Measurements from ENCODE around the gene EDN3. TPM values are rescaled to one million over a fixed set of nuclear protein-coding genes. Genes with fewer than 3 reads are reported as not detected.

Gene EDN3
- polyA plus RNA-seq, 1 donor (not counting 4 experiments of a cell fraction or from before 2014, with no cell fraction given) = not detected

DNA sequence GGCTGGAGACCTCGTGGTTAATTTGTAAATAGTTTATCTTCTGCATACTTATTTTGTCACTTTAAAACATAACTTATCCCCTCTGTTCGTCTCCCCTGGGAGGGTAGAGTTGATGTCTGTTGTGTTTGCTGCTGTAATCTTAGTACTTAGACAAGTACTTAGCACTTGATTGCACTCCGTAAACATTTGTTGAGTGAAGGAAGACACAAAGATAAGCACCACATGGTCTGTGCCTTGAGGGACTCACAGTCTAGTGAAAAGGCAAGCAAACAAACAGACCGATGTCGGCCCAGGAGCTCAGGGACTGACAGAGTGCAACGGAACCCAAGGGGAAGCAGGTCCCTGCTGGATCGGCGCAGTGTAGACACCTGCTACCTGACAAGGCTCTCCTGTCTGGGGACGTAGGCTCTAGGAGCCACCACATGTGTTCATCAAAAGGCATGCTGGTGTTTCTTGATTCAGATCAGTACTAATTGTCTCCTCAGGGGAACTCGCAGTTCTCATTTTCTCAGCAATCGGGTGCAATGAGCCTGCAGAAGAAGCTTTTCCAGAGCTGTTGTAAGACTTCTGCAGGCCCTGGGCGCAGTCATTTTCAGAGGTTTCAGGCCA, 31.4 kb downstream of the EDN3 start:
- no peak overlapping the region for H3K27ac ChIP-seq (ENCODE audit: control insufficient read depth, insufficient read depth, low read length)
- no peak overlapping the region for H2AFZ ChIP-seq (ENCODE audit: control insufficient read depth, low read length)
- no peak overlapping the region for H3K4me2 ChIP-seq (ENCODE audit: control insufficient read depth, extremely low read depth, insufficient read depth, low read depth, low read length)
- H3K9me3 ChIP-seq (ENCODE audit: control insufficient read depth, low read depth, low read length) = no peaks in the 10 kb centered on the region
- H3K36me3 ChIP-seq (ENCODE audit: control insufficient read depth in 2 of 2, extremely low read depth in 1 of 2, insufficient read depth in 2 of 2, low read length in 2 of 2) = no peaks in the 10 kb centered on the region
- no peak overlapping the region for H3K4me3 ChIP-seq (ENCODE audit: control insufficient read depth in 2 of 3, extremely low read depth in 1 of 3, insufficient read depth in 2 of 3, low read depth in 1 of 3, low read length in 3 of 3)
- no peak overlapping the region for H3K9ac ChIP-seq (ENCODE audit: control insufficient read depth, extremely low read depth, insufficient read depth, low read length)
- H3K9me1 ChIP-seq (ENCODE audit: control insufficient read depth, extremely low read depth, insufficient read depth, low read length) = no peaks in the 10 kb centered on the region
- no peaks in the 10 kb centered on the region for H3K4me1 ChIP-seq (ENCODE audit: control insufficient read depth, extremely low read depth, insufficient read depth, low read length)
- no peaks in the 10 kb centered on the region for H4K20me1 ChIP-seq (ENCODE audit: control insufficient read depth, extremely low read depth, insufficient read depth, low read length)
- no peaks in the 10 kb centered on the region for H3K79me2 ChIP-seq (ENCODE audit: control insufficient read depth, insufficient read depth, low read length)
- TF ChIP-seq CTCF (optimal IDR thresholded peaks at IDR 0.05 in 1 of 3, IDR thresholded peaks at IDR 0.05 in 1 of 3, conservative IDR thresholded peaks at IDR 0.05 in 1 of 3; ENCODE audit: extremely low read depth in 1 of 3, insufficient read depth in 2 of 3, low read length in 3 of 3) (no peak), EZH2 (IDR thresholded peaks at IDR 0.05; ENCODE audit: low read length) (no peak)
- DNase-seq (ENCODE audit: low read depth, low spot score) = no peak
- no peak for FAIRE-seq
- dilution Hi-C loops (cut with MboI; ENCODE audit: extremely low pct_ligation_motif_present, low sequenced_read_pairs) = no loop called here
- no peaks in the 10 kb centered on the region for H3K27me3 ChIP-seq (ENCODE audit: control insufficient read depth, extremely low read depth, insufficient read depth, low read length)

DNA sequence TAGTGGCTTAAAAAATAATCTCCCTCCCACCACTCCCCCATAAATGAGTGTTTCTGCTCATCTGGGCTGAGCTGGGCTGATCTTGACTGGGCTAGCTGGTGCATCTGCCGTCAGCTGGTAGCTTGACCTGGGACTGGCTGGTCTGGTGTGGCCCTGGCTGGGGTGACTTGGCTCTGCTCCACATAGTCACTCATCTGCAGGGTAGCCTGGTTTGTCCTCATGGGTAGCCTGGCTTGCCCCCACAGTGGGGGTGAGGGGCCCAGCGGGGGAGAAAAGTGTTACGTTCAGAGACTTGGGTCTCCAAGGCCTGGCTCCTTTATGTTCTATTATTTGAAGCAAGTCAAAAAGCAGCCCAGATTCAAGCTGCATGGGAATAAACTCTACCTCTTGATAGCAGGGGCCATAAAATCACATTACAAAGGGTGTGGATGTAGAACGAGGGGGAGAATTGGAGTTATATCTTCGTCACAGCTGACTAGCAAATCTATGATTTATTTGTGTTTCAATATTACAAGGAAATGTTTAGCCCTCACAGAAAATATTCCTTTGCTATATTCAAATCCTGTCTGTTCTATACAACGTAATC, 32.9 kb downstream of the EDN3 start:
- Histone ChIP-seq H2AFZ (ENCODE audit: control insufficient read depth, low read length) (no peak overlapping the region), H3K9me1 (ENCODE audit: control insufficient read depth, extremely low read depth, insufficient read depth, low read length) (no peaks in the 10 kb centered on the region), H3K4me2 (ENCODE audit: control insufficient read depth, extremely low read depth, insufficient read depth, low read depth, low read length) (no peak overlapping the region), H3K4me1 (ENCODE audit: control insufficient read depth, extremely low read depth, insufficient read depth, low read length) (no peaks in the 10 kb centered on the region), H4K20me1 (ENCODE audit: control insufficient read depth, extremely low read depth, insufficient read depth, low read length) (no peaks in the 10 kb centered on the region), H3K27ac (ENCODE audit: control insufficient read depth, insufficient read depth, low read length) (no peak overlapping the region), H3K4me3 (ENCODE audit: control insufficient read depth in 2 of 3, extremely low read depth in 1 of 3, insufficient read depth in 2 of 3, low read depth in 1 of 3, low read length in 3 of 3) (no peak overlapping the region), H3K9me3 (ENCODE audit: control insufficient read depth, low read depth, low read length) (no peaks in the 10 kb centered on the region), H3K79me2 (ENCODE audit: control insufficient read depth, insufficient read depth, low read length) (no peaks in the 10 kb centered on the region), H3K27me3 (ENCODE audit: control insufficient read depth, extremely low read depth, insufficient read depth, low read length) (no peaks in the 10 kb centered on the region), H3K36me3 (ENCODE audit: control insufficient read depth in 2 of 2, extremely low read depth in 1 of 2, insufficient read depth in 2 of 2, low read length in 2 of 2) (no peaks in the 10 kb centered on the region), H3K9ac (ENCODE audit: control insufficient read depth, extremely low read depth, insufficient read depth, low read length) (no peak overlapping the region)
- no peak for FAIRE-seq
- TF ChIP-seq EZH2 (IDR thresholded peaks at IDR 0.05; ENCODE audit: low read length) (no peak), CTCF (optimal IDR thresholded peaks at IDR 0.05 in 1 of 3, IDR thresholded peaks at IDR 0.05 in 1 of 3, conservative IDR thresholded peaks at IDR 0.05 in 1 of 3; ENCODE audit: extremely low read depth in 1 of 3, insufficient read depth in 2 of 3, low read length in 3 of 3) (no peak)
- DNase-seq (ENCODE audit: low read depth, low spot score) = no peak
- dilution Hi-C loops (cut with MboI; ENCODE audit: extremely low pct_ligation_motif_present, low sequenced_read_pairs) = no loop called here

Measured in keratinocyte (primary cell).